ENCODE measurements around the gene WWC2.
A peak's percentile ranks its signal among the peaks of the same experiment; 100 is the strongest.
"Not testable (repeated sequence)": the region's sequence is repeated elsewhere in the genome, so short reads cannot be mapped to it uniquely, and the experiment has no call there.

WWC2 gene

GRCh38 chr4:183304538-183304937 is 205.5 kb downstream of the WWC2 start:
- DNase-seq, result no peak

- peak; percentile 61 for DNase-seq
Observed at GRCh38 chr4:183306811-183307210, 207.8 kb downstream of the WWC2 start.

- DNase-seq, result no peak
Observed at GRCh38 chr4:183312841-183313240, 213.8 kb downstream of the WWC2 start.

DNA sequence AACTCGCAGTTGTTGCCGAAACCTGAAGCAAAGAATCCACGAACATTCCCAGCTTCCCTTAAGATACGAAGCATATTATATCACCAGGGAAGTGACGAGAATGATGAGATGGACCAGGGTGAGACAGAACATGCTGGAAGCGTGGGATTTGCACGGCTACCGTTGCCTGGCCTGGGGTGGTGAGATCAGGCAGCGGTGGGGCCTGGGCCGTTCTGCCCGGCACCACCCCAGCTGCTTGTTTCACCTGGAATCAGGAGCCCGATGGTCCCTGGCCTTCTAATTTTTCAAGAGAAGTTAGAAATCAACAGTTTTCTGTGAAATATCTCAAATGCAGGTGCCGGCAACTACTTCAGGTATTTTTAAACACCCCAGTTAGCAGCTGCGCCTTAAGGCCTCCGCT is 215.3 kb downstream of the WWC2 start:
- DNase-seq, result no peak

DNA sequence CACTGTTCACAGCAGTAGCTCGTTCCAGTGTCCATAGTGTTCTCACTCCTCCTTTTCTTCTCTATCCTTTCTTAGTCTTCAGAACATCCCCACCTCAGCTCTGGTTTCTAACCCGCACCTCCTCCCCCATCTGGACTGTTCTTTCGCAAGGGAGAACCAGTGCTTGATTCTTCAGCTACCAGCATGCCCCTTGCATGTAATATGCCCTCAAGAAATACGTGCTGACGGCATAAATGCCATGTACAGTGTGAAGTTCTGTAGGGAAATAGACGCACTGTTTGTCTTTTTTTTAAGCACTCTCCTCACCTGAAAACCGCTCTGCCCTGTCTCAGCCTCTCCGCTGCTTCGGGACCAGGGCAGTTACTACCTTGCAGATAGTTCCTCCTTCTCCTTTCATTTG is 215.7 kb downstream of the WWC2 start:
- DNase-seq, result no peak

- no peak for DNase-seq
Observed at GRCh38 chr4:183318656-183319055, 219.6 kb downstream of the WWC2 start.

GRCh38 chr4:183320211-183321059 is 221.4 kb downstream of the WWC2 start, which contains the start of gene CLDN22:
CLDN22 (minus strand) TSS chr4:183320276; CDS start chr4:183320218, 58 bp downstream.
- DNase-seq, result no peak

DNA sequence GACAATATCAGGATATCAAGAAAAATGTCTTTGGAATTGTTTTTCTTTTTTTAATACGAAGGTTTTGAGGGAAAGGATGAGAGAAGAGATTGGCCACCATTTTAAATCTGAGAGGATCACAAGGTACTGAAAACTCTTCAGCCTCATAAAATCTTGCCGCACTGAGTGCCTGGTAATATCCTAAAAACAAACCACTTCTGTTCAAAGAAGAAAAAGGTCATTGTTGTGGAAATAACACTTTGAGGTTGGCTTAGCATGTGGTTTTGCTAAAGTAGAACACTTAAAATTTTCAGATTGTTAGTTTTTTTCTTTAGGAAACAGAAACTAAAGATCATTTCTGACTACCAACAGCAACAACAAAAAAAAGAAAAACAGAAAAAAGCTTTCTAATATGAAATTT is 222.0 kb downstream of the WWC2 start:
- DNase-seq, result no peak

DNA sequence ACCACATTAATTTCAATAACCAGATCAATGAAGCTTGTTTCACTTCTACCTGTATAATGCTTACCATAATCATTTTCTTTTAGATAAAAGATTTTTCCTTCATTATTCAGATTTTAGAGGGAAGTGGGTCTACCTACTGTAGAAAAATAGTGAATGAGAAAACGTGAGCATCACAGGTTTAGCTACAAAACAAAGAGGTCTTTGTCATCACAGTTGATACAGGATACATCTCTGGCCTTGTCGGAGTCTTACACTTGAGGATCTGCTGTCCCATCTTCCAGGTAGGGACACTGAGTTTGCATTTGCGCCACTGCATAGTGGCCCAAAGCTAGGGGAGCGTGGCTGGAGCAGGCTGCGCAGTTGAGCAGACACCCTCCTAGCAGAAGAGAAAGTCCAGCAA is 222.5 kb downstream of the WWC2 start:
- no peak for DNase-seq

GRCh38 chr4:183322326-183322725 is 223.3 kb downstream of the WWC2 start, which contains the start of gene CLDN24:
CLDN24 (minus strand) TSS chr4:183322426; CDS start chr4:183322426, 0 bp downstream.
- no peak for DNase-seq

GRCh38 chr4:183323295-183323694 is 224.2 kb downstream of the WWC2 start:
- no peak for DNase-seq

DNA sequence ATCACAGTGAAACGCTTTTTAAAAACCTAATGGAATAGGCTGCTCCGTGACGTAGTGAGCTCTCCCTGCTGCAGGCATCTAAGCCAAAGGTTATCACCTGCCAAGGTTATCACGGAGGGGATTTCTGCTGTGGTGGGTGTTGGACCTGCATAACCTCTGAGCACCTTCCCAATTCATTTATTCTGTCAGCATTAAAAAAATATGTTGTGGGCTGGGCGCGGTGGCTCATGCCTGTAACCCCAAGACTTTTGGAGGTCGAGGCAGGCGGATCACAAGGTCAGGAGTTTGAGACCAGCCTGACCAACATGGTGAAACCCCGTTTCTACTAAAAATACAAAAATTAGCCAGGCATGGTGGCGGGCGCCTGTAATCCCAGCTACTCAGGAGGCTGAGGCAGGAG is 225.0 kb downstream of the WWC2 start:
- not testable (repeated sequence) for DNase-seq

DNA sequence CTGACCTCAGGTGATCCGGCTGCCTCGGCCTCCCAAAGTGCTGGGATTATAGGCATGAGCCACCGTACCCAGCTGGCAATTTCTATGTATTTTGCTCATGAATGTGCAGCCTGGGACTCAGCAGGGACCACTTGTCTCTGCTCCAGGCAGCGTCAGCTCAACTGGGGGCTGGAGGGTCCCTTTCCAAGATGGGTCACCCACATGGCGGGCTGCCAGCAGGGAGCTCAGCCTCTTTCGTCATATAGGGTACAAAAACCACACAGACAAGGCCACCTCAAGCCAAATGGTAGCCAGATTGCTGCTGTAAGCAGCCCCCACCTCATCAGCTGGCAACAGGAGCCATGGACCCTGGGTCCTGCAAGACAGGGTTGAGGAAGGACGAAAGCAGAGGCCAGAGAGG is 225.6 kb downstream of the WWC2 start:
- no peak for DNase-seq

DNA sequence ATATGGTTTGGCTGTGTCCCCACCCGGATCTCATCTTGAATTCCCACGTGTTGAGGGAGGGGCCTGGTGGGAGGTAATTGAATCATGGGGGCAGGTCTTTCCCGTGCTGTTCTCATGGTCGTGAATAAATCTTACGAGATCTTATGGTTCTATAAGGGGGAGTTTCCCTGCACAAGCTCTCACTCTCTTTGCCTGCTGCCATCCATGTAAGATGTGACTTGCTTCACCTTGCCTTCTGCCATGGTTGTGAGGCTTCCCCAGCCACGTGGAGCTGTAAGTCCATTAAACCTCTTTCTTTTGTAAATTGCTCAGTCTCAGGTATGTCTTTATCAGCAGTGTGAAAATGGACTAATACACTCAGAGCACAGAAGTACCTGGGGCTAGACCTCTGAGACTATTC is 227.3 kb downstream of the WWC2 start:
- not testable (repeated sequence) for DNase-seq

- DNase-seq, result no peak
Observed at GRCh38 chr4:183326853-183327252, 227.8 kb downstream of the WWC2 start.

- no peak for DNase-seq
Observed at GRCh38 chr4:183327827-183328226, 228.8 kb downstream of the WWC2 start.

DNA sequence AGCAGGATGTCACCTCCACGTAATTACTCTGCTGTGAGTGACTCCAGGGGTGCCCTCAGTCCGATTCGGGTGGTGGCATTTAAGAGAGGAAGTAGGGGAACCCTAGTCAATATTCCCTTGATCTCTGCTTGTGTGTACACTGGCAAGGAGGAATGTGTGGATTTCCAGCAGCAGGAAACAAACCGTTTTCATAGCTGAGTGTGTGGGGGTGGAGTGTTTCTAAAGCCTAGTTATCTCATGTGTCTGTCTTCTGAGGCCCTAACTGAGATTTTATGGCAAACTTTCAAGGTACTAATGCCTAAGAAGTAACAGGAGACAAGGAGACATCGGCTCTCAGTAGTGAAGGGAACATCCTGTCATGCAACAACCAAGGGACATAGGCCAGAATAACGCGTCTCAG is 229.8 kb downstream of the WWC2 start:
- DNase-seq, result no peak

GRCh38 chr4:183329244-183329643 is 230.2 kb downstream of the WWC2 start:
- DNase-seq, result no peak

GRCh38 chr4:183329954-183330742 is 231.1 kb downstream of the WWC2 start:
- no peak for DNase-seq

- no peak for DNase-seq
Observed at GRCh38 chr4:183330841-183331240, 231.8 kb downstream of the WWC2 start.

DNA sequence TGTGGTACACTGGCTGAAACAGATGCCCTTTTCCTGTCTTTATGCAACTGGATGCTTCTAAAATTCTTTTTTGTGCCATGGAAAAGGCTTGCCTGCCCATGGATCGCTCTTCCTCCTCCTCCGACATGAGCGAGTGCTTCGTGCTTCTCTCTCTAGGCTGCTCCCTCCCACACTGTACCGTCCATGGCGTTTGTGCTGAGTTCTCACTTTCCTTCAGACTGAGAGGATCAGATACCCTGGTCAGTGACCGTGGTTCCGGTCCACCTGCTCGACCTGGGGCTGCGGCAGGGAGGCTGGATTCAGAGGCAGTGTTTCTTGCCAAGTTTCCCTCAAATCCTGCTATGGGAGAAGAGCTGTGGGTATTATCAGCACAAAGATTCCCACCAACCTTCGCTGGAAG is 233.4 kb downstream of the WWC2 start:
- no peak for DNase-seq

GRCh38 chr4:183333202-183333601 is 234.1 kb downstream of the WWC2 start:
- no peak for DNase-seq

- no peak for DNase-seq
Observed at GRCh38 chr4:183333983-183334382, 234.9 kb downstream of the WWC2 start.

GRCh38 chr4:183335369-183335940 is 236.4 kb downstream of the WWC2 start:
- no peak for DNase-seq

Measured in NCI-H1092 treated with DMSO at 0.1 percent for 48 hours (cell line).